ENCODE measurements around the gene LYPD6B.

Gene LYPD6B

GRCh38 chr2:149038442-149039212 is at the start of gene LYPD6B:
Gene LYPD6B (plus strand): TSS chr2:149038699. CDS start chr2:149130949, 92,250 bp downstream.
- DNase-seq, result no peak

- peak; percentile 7 for DNase-seq
Measured at GRCh38 chr2:148989882-148990493, 48.5 kb upstream of the LYPD6B start.

- no peak for DNase-seq
Measured at GRCh38 chr2:148990968-148991367, 47.5 kb upstream of the LYPD6B start.

- no peak for DNase-seq
Measured at GRCh38 chr2:148992448-148992847, 46.1 kb upstream of the LYPD6B start.

- DNase-seq, result no peak
Measured at GRCh38 chr2:148993351-148993750, 45.1 kb upstream of the LYPD6B start.

- no peak for DNase-seq
Measured at GRCh38 chr2:148994341-148994740, 44.2 kb upstream of the LYPD6B start.

GRCh38 chr2:148996805-148997204 is 41.7 kb upstream of the LYPD6B start:
- DNase-seq, result no peak

- no peak for DNase-seq
Measured at GRCh38 chr2:148998165-148998830, 40.2 kb upstream of the LYPD6B start.

GRCh38 chr2:148998831-148999200 is 39.7 kb upstream of the LYPD6B start:
- DNase-seq, result no peak

- no peak for DNase-seq
Measured at GRCh38 chr2:148999451-148999921, 39.0 kb upstream of the LYPD6B start.

GRCh38 chr2:149000158-149000938 is 38.2 kb upstream of the LYPD6B start:
- DNase-seq, result no peak

- DNase-seq, result no peak
Measured at GRCh38 chr2:149001496-149001895, 37.0 kb upstream of the LYPD6B start.

- DNase-seq, result no peak
Measured at GRCh38 chr2:149002378-149002890, 36.1 kb upstream of the LYPD6B start.

- no peak for DNase-seq
Measured at GRCh38 chr2:149002891-149003740, 35.4 kb upstream of the LYPD6B start.

GRCh38 chr2:149004836-149005235 is 33.7 kb upstream of the LYPD6B start:
- DNase-seq, result no peak

- no peak for DNase-seq
Measured at GRCh38 chr2:149005471-149006077, 32.9 kb upstream of the LYPD6B start.

- no peak for DNase-seq
Measured at GRCh38 chr2:149006883-149007543, 31.5 kb upstream of the LYPD6B start.

GRCh38 chr2:149008381-149008780 is 30.1 kb upstream of the LYPD6B start:
- DNase-seq, result no peak

- DNase-seq, result no peak
Measured at GRCh38 chr2:149009576-149010461, 28.7 kb upstream of the LYPD6B start.

GRCh38 chr2:149012545-149012944 is 26.0 kb upstream of the LYPD6B start:
- no peak for DNase-seq
